Gastroesophageal sphincter (tissue), 4 donors: ENCODE results near the gene EPHA6. TPM values are rescaled to one million over a fixed set of nuclear protein-coding genes. Genes with fewer than 3 reads are reported as not detected.
A peak's percentile ranks its signal among the peaks of the same experiment; 100 is the strongest.
"Not testable (repeated sequence)": the region's sequence is repeated elsewhere in the genome, so short reads cannot be mapped to it uniquely, and the experiment has no call there.

Source experiments
- ATAC-seq: fragments of 150-250 bp; one replicate; pipeline ENCODE4 v1.9.1; 2016; ENCODE audit warnings: mild to moderate bottlenecking, moderate library complexity
- H3K27ac ChIP-seq, 4 donors: fragments of 200-600 bp; sonication (generic) in 3 of 4; 1 replicate in 3 of 4; 2 replicates in 1 of 4; pipeline ENCODE4 v1.5.1; 2016 to 2019
- H3K27me3 ChIP-seq: fragments of 200-600 bp; sonication (generic); one replicate; pipeline ENCODE4 v1.5.1; 2019
- H3K36me3 ChIP-seq, 2 donors: fragments of 200-600 bp; sonication (generic); one replicate each; pipeline ENCODE4 v1.5.1; 2019; ENCODE audit warnings: control low read depth in 1 of 2
- H3K4me1 ChIP-seq, 3 donors: fragments of 200-600 bp; sonication (generic); 1 replicate in 2 of 3; 2 replicates in 1 of 3; pipeline ENCODE4 v1.5.1; 2016 to 2019; ENCODE audit warnings: control low read depth in 2 of 3
- H3K4me3 ChIP-seq, 2 donors: fragments of 200-600 bp; sonication (generic); one replicate each; pipeline ENCODE4 v1.5.1; 2019; ENCODE audit warnings: mild to moderate bottlenecking in 1 of 2, moderate library complexity in 1 of 2
- H3K9me3 ChIP-seq, 3 donors: fragments of 200-600 bp; sonication (generic); one replicate each; pipeline ENCODE4 v1.5.1; 2017 to 2019; ENCODE audit warnings: control low read depth in 2 of 3
- CTCF ChIP-seq, 4 experiments: fragments of 200-600 bp in 2 of 4; fragments of 450-650 bp in 2 of 4; sonication (generic) in 1 of 4; IDR thresholded peaks; one replicate each; pipeline ENCODE4 v1.5.1; 2017 to 2019; ENCODE audit warnings: antibody characterized with exemption in 4 of 4, mild to moderate bottlenecking in 2 of 4, moderate library complexity in 2 of 4
- EP300 ChIP-seq: sonication (generic); formaldehyde crosslinking; IDR thresholded peaks from one replicate; pipeline ENCODE4 v1.6.1; 2017; ENCODE audit warnings: antibody characterized with exemption, mild to moderate bottlenecking
- POLR2A ChIP-seq, 2 donors: fragments of 450-650 bp; IDR thresholded peaks; one replicate each; pipeline ENCODE4 v1.6.1; 2017; ENCODE audit warnings: antibody characterized with exemption in 2 of 2, mild to moderate bottlenecking in 2 of 2, moderate library complexity in 1 of 2
- POLR2AphosphoS5 ChIP-seq: sonication (generic); formaldehyde crosslinking; IDR thresholded peaks from one replicate; pipeline ENCODE4 v1.6.1; 2017; ENCODE audit warnings: antibody characterized with exemption
- WGBS, 2 donors: methylation state at CpG; one replicate each; pipeline ENCODE4 v1.1.5; 2018; ENCODE audit warnings: low coverage in 1 of 2; 5-methylcytosine and 5-hydroxymethylcytosine counted together
- total RNA-seq, 4 donors: library from RNA; depleted of rRNA; stranded (reverse); fragments of >200 nt; gene quantifications; one replicate each; pipeline ENCODE4 v1.1.0, GENCODE V29; 2016

The EPHA6 gene
- total RNA-seq, 4 donors from 2014 or later, result 1.6 to 4.2 (median 2.9) TPM

GRCh38 chr3:96970211-96970610 is 155.8 kb downstream of the EPHA6 start:
- Histone ChIP-seq H3K27me3 (no peaks in the 10 kb centered on the region), H3K27ac (no peak overlapping the region), H3K4me1 (no peaks in the 10 kb centered on the region), H3K4me3 (no peak overlapping the region), H3K36me3 (no peaks in the 10 kb centered on the region), H3K9me3 (no peaks in the 10 kb centered on the region)
- no peak for ATAC-seq
- no peak for TF ChIP-seq EP300
- WGBS, 2 donors, result 55 to 81% methylated on average over 2 of the region's 2 CpGs

- H3K9me3 ChIP-seq, result no peaks in the 10 kb centered on the region
- no peak overlapping the region for H3K27ac ChIP-seq
- no peaks in the 10 kb centered on the region for H3K27me3 ChIP-seq
- TF ChIP-seq POLR2AphosphoS5 (no peak), EP300 (no peak)
- no peak for ATAC-seq
- no peak overlapping the region for H3K4me3 ChIP-seq
- H3K36me3 ChIP-seq, result no peaks in the 10 kb centered on the region
- H3K4me1 ChIP-seq, result no peaks in the 10 kb centered on the region
Measured at GRCh38 chr3:96977671-96978070, 163.3 kb downstream of the EPHA6 start.

GRCh38 chr3:96983716-96984115 is 169.3 kb downstream of the EPHA6 start:
- not testable (repeated sequence) for H3K4me1 ChIP-seq, ATAC-seq, H3K4me3 ChIP-seq, H3K27me3 ChIP-seq, H3K27ac ChIP-seq, H3K36me3 ChIP-seq
- 89 to 93% methylated on average over 3 to 7 of the region's 7 CpGs for WGBS, 2 donors
- peaks cover 0 to 17% (median 0%) of the 10 kb centered on the region in 3 donors for H3K9me3 ChIP-seq

GRCh38 chr3:96986241-96986640 is 171.8 kb downstream of the EPHA6 start:
- H3K4me1 ChIP-seq, result no peaks in the 10 kb centered on the region
- no peaks in the 10 kb centered on the region for H3K36me3 ChIP-seq
- TF ChIP-seq EP300, result no peak
- no peak for TF ChIP-seq CTCF (IDR thresholded peaks at IDR 0.05)
- no peak for TF ChIP-seq POLR2AphosphoS5
- no peak overlapping the region for H3K4me3 ChIP-seq
- H3K27ac ChIP-seq, result no peak overlapping the region
- WGBS, 2 donors, result 100% methylated on average over 1 of the region's 1 CpG
- ATAC-seq, result no peak
- H3K27me3 ChIP-seq, result no peaks in the 10 kb centered on the region
- peaks cover 0 to 17% (median 0%) of the 10 kb centered on the region in 3 donors for H3K9me3 ChIP-seq

GRCh38 chr3:96991231-96991630 is 176.8 kb downstream of the EPHA6 start:
- Histone ChIP-seq H3K36me3 (no peaks in the 10 kb centered on the region), H3K4me3 (no peak overlapping the region), H3K4me1 (no peaks in the 10 kb centered on the region), H3K27me3 (no peaks in the 10 kb centered on the region), H3K9me3 (no peaks in the 10 kb centered on the region), H3K27ac (no peak overlapping the region)
- WGBS, 2 donors, result 43 to 56% methylated on average over 1 to 2 of the region's 2 CpGs
- ATAC-seq, result no peak
- TF ChIP-seq CTCF (IDR thresholded peaks at IDR 0.05), result no peak
- no peak for TF ChIP-seq POLR2AphosphoS5
- TF ChIP-seq POLR2A (IDR thresholded peaks at IDR 0.05), result no peak
- no peak for TF ChIP-seq EP300

- TF ChIP-seq EP300 (no peak), POLR2AphosphoS5 (no peak), POLR2A (IDR thresholded peaks at IDR 0.05) (no peak), CTCF (IDR thresholded peaks at IDR 0.05) (no peak)
- Histone ChIP-seq H3K9me3 (peaks cover 0 to 6% (median 0%) of the 10 kb centered on the region in 3 donors), H3K27ac (no peak overlapping the region), H3K36me3 (no peaks in the 10 kb centered on the region), H3K4me1 (no peaks in the 10 kb centered on the region), H3K4me3 (no peak overlapping the region), H3K27me3 (no peaks in the 10 kb centered on the region)
- WGBS, 2 donors, result 32 to 45% methylated on average over 4 of the region's 4 CpGs
- ATAC-seq, result peak; percentile 69
Measured at GRCh38 chr3:96991800-96992365, 177.5 kb downstream of the EPHA6 start.
